MCF 10A (cell line): Measurements from ENCODE around the gene CRIP1. TPM values are rescaled to one million over a fixed set of nuclear protein-coding genes. Genes with fewer than 3 reads are reported as not detected.
A peak's percentile ranks its signal among the peaks of the same experiment; 100 is the strongest.

Experiments
- BruUV-seq: library from RNA; stranded (reverse); fragments of 400-500 nt; replicated peaks from 2 replicates; lab custom pipeline; 2021; lab: Mats Ljungman, UMichigan
- CTCF ChIA-PET: fragments of 300-600 bp; sonication (Branson Sonifier 250); formaldehyde crosslinking; extraction: SDS; loops from one replicate; lab custom pipeline; 2021; ENCODE audit warnings: antibody characterized with exemption, inconsistent platforms; lab: Yijun Ruan, JAX
- POLR2A ChIA-PET: fragments of 300-600, 350-650 bp; sonication (Branson Sonifier 250); formaldehyde crosslinking; extraction: SDS; loops from one replicate; lab custom pipeline; 2020; ENCODE audit warnings: antibody characterized with exemption, inconsistent platforms; lab: Yijun Ruan, JAX
- DNase-seq: peaks from one replicate; pipeline ENCODE4 v3.0.0-alpha.2; 2018; ENCODE audit not compliant: unreplicated experiment
- H3K27ac Mint-ChIP-seq: one replicate; pipeline ENCODE4 v1.8.0; 2022; ENCODE audit warnings: mild to moderate bottlenecking, low read depth, mixed read lengths; ENCODE audit not compliant: unreplicated experiment
- H3K27me3 Mint-ChIP-seq: one replicate; pipeline ENCODE4 v1.8.0; 2022; ENCODE audit warnings: mixed read lengths; ENCODE audit not compliant: insufficient read depth, unreplicated experiment
- H3K36me3 Mint-ChIP-seq: one replicate; pipeline ENCODE4 v1.8.0; 2022; ENCODE audit warnings: mild to moderate bottlenecking, moderate library complexity, mixed read lengths; ENCODE audit not compliant: insufficient read depth, unreplicated experiment
- H3K4me1 Mint-ChIP-seq: one replicate; pipeline ENCODE4 v1.8.0; 2022; ENCODE audit warnings: mixed read lengths; ENCODE audit not compliant: insufficient read depth, unreplicated experiment
- H3K4me3 Mint-ChIP-seq: one replicate; pipeline ENCODE4 v1.8.0; 2022; ENCODE audit warnings: mild to moderate bottlenecking, moderate library complexity, mixed read lengths; ENCODE audit not compliant: unreplicated experiment
- H3K9me3 Mint-ChIP-seq: one replicate; pipeline ENCODE4 v1.8.0; 2022; ENCODE audit warnings: mixed read lengths; ENCODE audit not compliant: unreplicated experiment
- CTCF ChIP-seq: fragments of 200-600 bp; IDR thresholded peaks from one replicate; pipeline ENCODE4 v1.8.0; 2022; ENCODE audit warnings: antibody characterized with exemption, mild to moderate bottlenecking; ENCODE audit not compliant: unreplicated experiment
- intact Hi-C: fragments of 100-400 bp; cut with micrococcal nuclease; formaldehyde crosslinking; loops from 2 replicates; pipeline ENCODE4 v1.14.1; 2022
- total RNA-seq: library from RNA; stranded (reverse); gene quantifications from 2 replicates; pipeline ENCODE4 v1.2.3, GENCODE V29; 2022

CRIP1 gene
- total RNA-seq, 1 experiment from 2014 or later, result not detected

- ChIA-PET POLR2A (no interaction called here), CTCF (interaction anchor here (0.5 to 1.2 kb wide), 2 partner anchors 11 to 250 kb away, joined by 3 read pairs; no protein-coding TSS in a partner anchor)
- no peak for TF ChIP-seq CTCF
- Mint-ChIP-seq H3K27ac (no peak overlapping the region), H3K9me3 (no peaks in the 10 kb centered on the region), H3K4me3 (no peak overlapping the region), H3K36me3 (peaks cover 12% of the 10 kb centered on the region), H3K27me3 (no peaks in the 10 kb centered on the region), H3K4me1 (peaks cover 18% of the 10 kb centered on the region)
- BruUV-seq, result no TSS peak
- intact Hi-C loops, result no loop called here
- DNase-seq, result no peak
Observed at GRCh38 chr14:105478398-105479251, 8.1 kb upstream of the CRIP1 start.

- DNase-seq, result no peak
- Mint-ChIP-seq H3K4me1 (peaks cover 23% of the 10 kb centered on the region), H3K4me3 (no peak overlapping the region), H3K27me3 (no peaks in the 10 kb centered on the region), H3K27ac (peak overlapping the region; percentile 99), H3K9me3 (no peaks in the 10 kb centered on the region), H3K36me3 (peaks cover 12% of the 10 kb centered on the region)
- no peak for TF ChIP-seq CTCF
- ChIA-PET POLR2A (interaction anchor here (2.5 kb wide), 1 partner anchor 10 kb away, joined by 30 read pairs; no protein-coding TSS in a partner anchor), CTCF (interaction anchor here (0.5 to 1.4 kb wide), 2 partner anchors 11 to 251 kb away, joined by 3 to 4 read pairs; no protein-coding TSS in a partner anchor)
- BruUV-seq, result no TSS peak
- intact Hi-C loops, result loop anchor here (2.0 kb wide), 1 partner anchor 49 kb away; no protein-coding TSS in a partner anchor
Observed at GRCh38 chr14:105479431-105480158, 7.1 kb upstream of the CRIP1 start.

- peak overlapping the region; percentile 75 for H3K4me3 Mint-ChIP-seq
Observed at GRCh38 chr14:105480199-105480746, 6.4 kb upstream of the CRIP1 start.

More at GRCh38 chr14:105480199-105480746, 6.4 kb upstream of the CRIP1 start:
- Mint-ChIP-seq H3K4me1 (peaks cover 24% of the 10 kb centered on the region), H3K36me3 (peaks cover 12% of the 10 kb centered on the region), H3K27me3 (no peaks in the 10 kb centered on the region), H3K27ac (peak overlapping the region; percentile 99), H3K9me3 (no peaks in the 10 kb centered on the region)
- POLR2A ChIA-PET, result interaction anchor here (0.6 to 2.5 kb wide), 4 partner anchors 10 to 508 kb away, joined by 3 to 30 read pairs (median 4); partner anchors contain the start of gene BRF1
- CTCF ChIA-PET, result interaction anchor here (0.5 to 2.3 kb wide), 21 partner anchors 9 to 1212 kb away, joined by 3 to 45 read pairs (median 4); no protein-coding TSS in a partner anchor
- intact Hi-C loops, result loop anchor here (2.0 kb wide), 1 partner anchor 49 kb away; no protein-coding TSS in a partner anchor
- no peak for TF ChIP-seq CTCF
- no TSS peak for BruUV-seq
- no peak for DNase-seq
